Body of pancreas (tissue), 4 donors: ENCODE measurements around the gene ANP32A.

Experiments
- POLR2A ChIP-seq, 3 donors: fragments of 450-650 bp; IDR thresholded peaks; one replicate each; pipeline ENCODE4 v1.6.1; 2016; ENCODE audit warnings: antibody characterized with exemption in 3 of 3, mild to moderate bottlenecking in 2 of 3
- TF ChIP-seq, protein P1 (sequence below), 7 experiments: fragments of 450-650 bp in 4 of 7; fragments of 200-600 bp in 3 of 7; sonication (generic) in 3 of 7; IDR thresholded peaks; one replicate each; pipeline ENCODE4 v1.5.1; 2016 to 2019; ENCODE audit warnings: antibody characterized with exemption in 7 of 7

DNA sequence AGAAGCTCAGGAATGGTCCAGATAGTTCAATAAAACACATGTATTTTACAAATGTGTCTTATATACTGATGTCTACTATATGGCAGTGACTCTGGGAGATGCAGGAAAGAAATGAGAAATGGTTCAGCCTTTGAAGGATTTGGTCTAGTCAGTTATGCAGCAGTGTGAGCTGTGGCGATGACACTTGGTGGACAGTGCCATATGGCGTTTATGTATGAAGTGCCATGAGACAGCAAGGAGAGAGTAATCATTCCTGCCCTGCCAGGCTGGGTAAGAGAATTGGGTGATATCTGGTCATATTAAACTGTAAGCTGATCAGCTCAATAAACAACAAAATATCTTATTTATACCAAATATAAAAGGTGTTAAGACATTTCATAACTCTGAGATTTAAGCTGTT, 47.6 kb upstream of the ANP32A start:
- TF ChIP-seq, protein P1, sequence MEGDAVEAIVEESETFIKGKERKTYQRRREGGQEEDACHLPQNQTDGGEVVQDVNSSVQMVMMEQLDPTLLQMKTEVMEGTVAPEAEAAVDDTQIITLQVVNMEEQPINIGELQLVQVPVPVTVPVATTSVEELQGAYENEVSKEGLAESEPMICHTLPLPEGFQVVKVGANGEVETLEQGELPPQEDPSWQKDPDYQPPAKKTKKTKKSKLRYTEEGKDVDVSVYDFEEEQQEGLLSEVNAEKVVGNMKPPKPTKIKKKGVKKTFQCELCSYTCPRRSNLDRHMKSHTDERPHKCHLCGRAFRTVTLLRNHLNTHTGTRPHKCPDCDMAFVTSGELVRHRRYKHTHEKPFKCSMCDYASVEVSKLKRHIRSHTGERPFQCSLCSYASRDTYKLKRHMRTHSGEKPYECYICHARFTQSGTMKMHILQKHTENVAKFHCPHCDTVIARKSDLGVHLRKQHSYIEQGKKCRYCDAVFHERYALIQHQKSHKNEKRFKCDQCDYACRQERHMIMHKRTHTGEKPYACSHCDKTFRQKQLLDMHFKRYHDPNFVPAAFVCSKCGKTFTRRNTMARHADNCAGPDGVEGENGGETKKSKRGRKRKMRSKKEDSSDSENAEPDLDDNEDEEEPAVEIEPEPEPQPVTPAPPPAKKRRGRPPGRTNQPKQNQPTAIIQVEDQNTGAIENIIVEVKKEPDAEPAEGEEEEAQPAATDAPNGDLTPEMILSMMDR (IDR thresholded peaks at IDR 0.05), result no peak
- TF ChIP-seq POLR2A (IDR thresholded peaks at IDR 0.05), result no peak
